Measurements from ENCODE around the gene AKT1.
"Not testable (repeated sequence)": the region's sequence is repeated elsewhere in the genome, so short reads cannot be mapped to it uniquely, and the experiment has no call there.

AKT1 gene

GRCh38 chr14:104751539-104752422, 43.8 kb downstream of the AKT1 start:
- DNase-seq, result peak in 1 of 2 experiments; percentile 30

GRCh38 chr14:104750753-104751057, 44.8 kb downstream of the AKT1 start:
- not testable (repeated sequence) for DNase-seq

- DNase-seq, result no peak
Measured at GRCh38 chr14:104750056-104750752, 45.3 kb downstream of the AKT1 start.

GRCh38 chr14:104749111-104749649, 46.4 kb downstream of the AKT1 start:
- DNase-seq, result peak; percentile 36 to 37

GRCh38 chr14:104747876-104748275, 47.7 kb downstream of the AKT1 start:
- no peak for DNase-seq

GRCh38 chr14:104746934-104747481, 48.5 kb downstream of the AKT1 start:
- DNase-seq, result peak; percentile 37 to 57

- no peak for DNase-seq
Measured at GRCh38 chr14:104746071-104746545, 49.4 kb downstream of the AKT1 start.

- DNase-seq, result no peak
Measured at GRCh38 chr14:104745431-104745830, 50.1 kb downstream of the AKT1 start.

- no peak for DNase-seq
Measured at GRCh38 chr14:104744484-104744883, 51.1 kb downstream of the AKT1 start.

- no peak for DNase-seq
Measured at GRCh38 chr14:104743461-104744380, 51.8 kb downstream of the AKT1 start.

GRCh38 chr14:104742586-104743455, 52.7 kb downstream of the AKT1 start:
- DNase-seq, result no peak

GRCh38 chr14:104741803-104742251, 53.7 kb downstream of the AKT1 start:
- DNase-seq, result no peak

GRCh38 chr14:104741108-104741802, 54.3 kb downstream of the AKT1 start:
- no peak for DNase-seq

- DNase-seq, result no peak
Measured at GRCh38 chr14:104739546-104740516, 55.7 kb downstream of the AKT1 start.

- DNase-seq, result no peak
Measured at GRCh38 chr14:104739026-104739425, 56.5 kb downstream of the AKT1 start.

- no peak for DNase-seq
Measured at GRCh38 chr14:104738375-104739019, 57.1 kb downstream of the AKT1 start.

- DNase-seq, result peak in 1 of 2 experiments; percentile 35
Measured at GRCh38 chr14:104735830-104736642, 59.5 kb downstream of the AKT1 start.

Data from SHP77 (cell line).